ENCODE data around the gene KLK6.

DNA sequence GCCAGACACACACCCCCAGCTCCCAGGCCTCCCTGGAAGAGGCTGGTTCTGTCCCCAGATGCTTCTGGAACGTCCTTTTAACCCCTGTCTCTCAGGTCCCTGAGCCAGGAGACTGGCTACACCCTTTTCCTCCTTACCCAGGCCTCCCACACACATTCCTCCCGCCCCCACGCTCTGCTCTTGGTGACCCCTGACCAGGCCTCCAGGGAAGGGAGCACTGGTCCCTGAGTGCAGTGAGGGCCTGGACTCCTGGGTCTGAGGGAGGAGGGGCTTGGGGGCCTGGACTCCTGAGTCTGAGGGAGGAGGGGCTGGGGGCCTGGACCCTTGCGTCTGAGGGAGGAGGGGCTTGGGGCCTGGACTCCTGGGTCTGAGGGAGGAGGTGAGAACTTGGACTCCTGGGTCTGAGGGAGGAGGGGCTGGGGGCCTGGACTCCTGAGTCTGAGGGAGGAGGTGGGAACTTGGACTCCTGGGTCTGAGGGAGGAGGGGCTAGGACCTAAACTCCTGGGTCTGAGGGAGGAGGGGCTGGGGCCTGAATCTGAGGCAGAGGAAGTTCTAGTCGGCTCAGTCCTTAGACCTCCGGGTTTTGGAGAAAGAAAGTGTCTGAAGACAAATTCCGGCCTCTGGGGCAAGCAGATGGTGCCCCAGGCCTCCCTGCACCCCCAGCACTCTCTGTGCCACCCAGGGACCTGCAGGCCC, 527 bp downstream of the KLK6 start:
- TF ChIP-seq CTCF (IDR thresholded peaks at IDR 0.05) (no peak), POLR2A (IDR thresholded peaks at IDR 0.05) (no peak)

Data from testis (tissue), 2 donors.